Activated naive CD8-positive, alpha-beta T cell treated with anti-CD3 and anti-CD28 coated beads, Interleukin-2, amount 10 ng/mL, durations not matched to agents 7 days and 5 days (primary cell): Measurements from ENCODE around the gene ARG1. TPM values are rescaled to one million over a fixed set of nuclear protein-coding genes. Genes with fewer than 3 reads are reported as not detected.

Experiments used
- ATAC-seq: fragments of 150-1000 bp; cut with Tn5 transposase; one replicate; pipeline ENCODE4 v1.10.0; 2021; ENCODE audit warnings: low read depth, moderate library complexity
- POLR2A ChIA-PET: fragments of 350-600 bp; sonication (Branson Sonifier 250); formaldehyde crosslinking; loops from one replicate; lab custom pipeline; 2021; ENCODE audit warnings: antibody characterized with exemption; lab: Charles Lee
- DNase-seq: peaks from one replicate; pipeline ENCODE4 v3.0.0; 2021
- H3K27ac Mint-ChIP-seq: one replicate; pipeline ENCODE4 v1.8.0; 2022; ENCODE audit warnings: mild to moderate bottlenecking, mixed read lengths
- H3K27me3 Mint-ChIP-seq: one replicate; pipeline ENCODE4 v1.8.0; 2022; ENCODE audit warnings: mild to moderate bottlenecking, moderate library complexity, mixed read lengths
- H3K36me3 Mint-ChIP-seq: one replicate; pipeline ENCODE4 v1.8.0; 2021; ENCODE audit warnings: mild to moderate bottlenecking, mixed read lengths
- H3K4me1 Mint-ChIP-seq: one replicate; pipeline ENCODE4 v1.8.0; 2021; ENCODE audit warnings: mixed read lengths
- H3K4me3 Mint-ChIP-seq: one replicate; pipeline ENCODE4 v1.8.0; 2022; ENCODE audit warnings: mild to moderate bottlenecking, moderate library complexity, mixed read lengths
- H3K9me3 Mint-ChIP-seq: one replicate; pipeline ENCODE4 v1.8.0; 2021; ENCODE audit warnings: mixed read lengths
- total RNA-seq, 2 experiments: library from RNA; stranded (reverse); gene quantifications; one replicate each; pipeline ENCODE4 v1.2.3, GENCODE V29; 2021

Gene ARG1
- total RNA-seq, 2 experiments from 2014 or later, result not detected

- no peak overlapping the region for H3K4me3 Mint-ChIP-seq
- H3K27me3 Mint-ChIP-seq, result no peaks in the 10 kb centered on the region
- POLR2A ChIA-PET, result no interaction called here
- no peak for ATAC-seq
- H3K27ac Mint-ChIP-seq, result no peak overlapping the region
- no peak for DNase-seq
- H3K36me3 Mint-ChIP-seq, result peaks cover 23% of the 10 kb centered on the region
- H3K9me3 Mint-ChIP-seq, result no peaks in the 10 kb centered on the region
- H3K4me1 Mint-ChIP-seq, result no peaks in the 10 kb centered on the region
These were observed 24.4 kb downstream of the ARG1 start for GRCh38 chr6:131597446-131597845.

GRCh38 chr6:131600716-131601115 is 27.7 kb downstream of the ARG1 start:
- Mint-ChIP-seq H3K36me3 (peaks cover 19% of the 10 kb centered on the region), H3K27ac (no peak overlapping the region)
- POLR2A ChIA-PET, result no interaction called here

GRCh38 chr6:131602781-131603312 is 29.8 kb downstream of the ARG1 start:
- ATAC-seq, result no peak
- peaks cover 22% of the 10 kb centered on the region for H3K36me3 Mint-ChIP-seq
- DNase-seq, result no peak
- H3K9me3 Mint-ChIP-seq, result no peaks in the 10 kb centered on the region
- H3K4me1 Mint-ChIP-seq, result no peaks in the 10 kb centered on the region
- H3K27ac Mint-ChIP-seq, result no peak overlapping the region
- no peak overlapping the region for H3K4me3 Mint-ChIP-seq
- POLR2A ChIA-PET, result no interaction called here
- H3K27me3 Mint-ChIP-seq, result no peaks in the 10 kb centered on the region

More at GRCh38 chr6:131600716-131601115, 27.7 kb downstream of the ARG1 start:
- DNase-seq, result no peak
- ATAC-seq, result no peak
- Mint-ChIP-seq H3K4me3 (no peak overlapping the region), H3K4me1 (no peaks in the 10 kb centered on the region), H3K27me3 (no peaks in the 10 kb centered on the region), H3K9me3 (no peaks in the 10 kb centered on the region)

- POLR2A ChIA-PET, result interaction anchor here (0.6 kb wide), 1 partner anchor 1543 kb away, joined by 6 read pairs; no protein-coding TSS in a partner anchor
- H3K27me3 Mint-ChIP-seq, result no peaks in the 10 kb centered on the region
- H3K4me3 Mint-ChIP-seq, result no peak overlapping the region
- H3K27ac Mint-ChIP-seq, result no peak overlapping the region
- ATAC-seq (no peak), DNase-seq (no peak)
- no peaks in the 10 kb centered on the region for H3K4me1 Mint-ChIP-seq
- peaks cover 21% of the 10 kb centered on the region for H3K36me3 Mint-ChIP-seq
- no peaks in the 10 kb centered on the region for H3K9me3 Mint-ChIP-seq
These were observed 40.4 kb downstream of the ARG1 start for GRCh38 chr6:131613296-131613925.

GRCh38 chr6:131615275-131615674 is 42.2 kb downstream of the ARG1 start:
- ATAC-seq, result no peak
- POLR2A ChIA-PET, result no interaction called here
- Mint-ChIP-seq H3K9me3 (no peaks in the 10 kb centered on the region), H3K27me3 (no peaks in the 10 kb centered on the region), H3K27ac (no peak overlapping the region), H3K36me3 (peaks cover 20% of the 10 kb centered on the region), H3K4me1 (no peaks in the 10 kb centered on the region), H3K4me3 (no peak overlapping the region)
- no peak for DNase-seq

- H3K36me3 Mint-ChIP-seq, result peaks cover 3% of the 10 kb centered on the region
- POLR2A ChIA-PET, result interaction anchor here (0.7 to 1.7 kb wide), 7 partner anchors 8 to 429 kb away, joined by 3 to 11 read pairs (median 3); partner anchors contain the start of gene ENPP3
- DNase-seq (peak; percentile 98), ATAC-seq (peak; percentile 93)
- peak within 1 kb of the TSS; percentile 94 for H3K4me3 Mint-ChIP-seq
- H3K9me3 Mint-ChIP-seq, result no peaks in the 10 kb centered on the region
- peaks cover 16% of the 10 kb centered on the region for H3K4me1 Mint-ChIP-seq
- peak within 1 kb of the TSS; percentile 85 for H3K27ac Mint-ChIP-seq
- H3K27me3 Mint-ChIP-seq, result no peaks in the 10 kb centered on the region
These were observed 55.0 kb downstream of the ARG1 start, which contains the start of gene MED23 for GRCh38 chr6:131627724-131628682. Gene MED23 (minus strand): TSS chr6:131628242. CDS start chr6:131628049, 193 bp downstream.

GRCh38 chr6:131628726-131629125 is 55.7 kb downstream of the ARG1 start:
- H3K4me3 Mint-ChIP-seq, result peak overlapping the region; percentile 57
- H3K9me3 Mint-ChIP-seq, result no peaks in the 10 kb centered on the region
- ATAC-seq (no peak), DNase-seq (no peak)
- POLR2A ChIA-PET, result interaction anchor here (0.7 to 1.7 kb wide), 5 partner anchors 9 to 429 kb away, joined by 3 to 11 read pairs (median 4); partner anchors contain the start of gene ENPP3
- H3K27me3 Mint-ChIP-seq, result no peaks in the 10 kb centered on the region
- peaks cover 3% of the 10 kb centered on the region for H3K36me3 Mint-ChIP-seq
- peaks cover 16% of the 10 kb centered on the region for H3K4me1 Mint-ChIP-seq
- H3K27ac Mint-ChIP-seq, result no peak overlapping the region

- no peak for ATAC-seq
- DNase-seq, result no peak
- POLR2A ChIA-PET, result no interaction called here
- Mint-ChIP-seq H3K4me3 (no peak overlapping the region), H3K27me3 (no peaks in the 10 kb centered on the region), H3K36me3 (peaks cover 2% of the 10 kb centered on the region), H3K4me1 (peaks cover 16% of the 10 kb centered on the region), H3K9me3 (no peaks in the 10 kb centered on the region), H3K27ac (no peak overlapping the region)
These were observed 56.6 kb downstream of the ARG1 start for GRCh38 chr6:131629651-131630050.

- peaks cover 10% of the 10 kb centered on the region for H3K4me1 Mint-ChIP-seq
- POLR2A ChIA-PET, result no interaction called here
- H3K9me3 Mint-ChIP-seq, result no peaks in the 10 kb centered on the region
- H3K27ac Mint-ChIP-seq, result no peak overlapping the region
- no peak for DNase-seq
- H3K36me3 Mint-ChIP-seq, result peaks cover 1% of the 10 kb centered on the region
- H3K27me3 Mint-ChIP-seq, result no peaks in the 10 kb centered on the region
- ATAC-seq, result no peak
- H3K4me3 Mint-ChIP-seq, result no peak overlapping the region
These were observed 58.7 kb downstream of the ARG1 start for GRCh38 chr6:131631625-131632289.

Other genes starting within 250 kb of the ARG1 start
- gene MED23, start 55.0 kb downstream of the ARG1 start, total RNA-seq, result 10 to 100 TPM; 35.9 to 40.3 TPM
- gene ENPP3, start 64.1 kb downstream of the ARG1 start, total RNA-seq, result under 1 TPM; 0.36 to 0.96 TPM
- gene OR2A4, start 128.2 kb downstream of the ARG1 start, total RNA-seq, result not detected
- gene CTAGE9, start 137.8 kb downstream of the ARG1 start, total RNA-seq, result not detected
- gene ENPP1, start 234.8 kb downstream of the ARG1 start, total RNA-seq, result under 1 TPM in 1 of 2 experiments, not detected in 1; 0.23 TPM